ENCODE data around the gene RNF41.
"Not testable (repeated sequence)": the region's sequence is repeated elsewhere in the genome, so short reads cannot be mapped to it uniquely, and the experiment has no call there.

RNF41 gene

GRCh38 chr12:56266693-56267442 is 45.1 kb upstream of the RNF41 start, which contains the start of gene COQ10A:
TSS of gene COQ10A (plus strand) at chr12:56266942. CDS start at chr12:56267119, 177 bp downstream.
- peak within 1 kb of the TSS; percentile 97 for H2BK15ac ChIP-seq (ENCODE audit: low read depth, poor library complexity, severe bottlenecking)
- peak within 1 kb of the TSS; percentile 72 for H3K4me2 ChIP-seq (ENCODE audit: low read length, poor library complexity, severe bottlenecking)
- peaks cover 6% of the 10 kb centered on the region for H3K4me1 ChIP-seq (ENCODE audit: control insufficient read depth, insufficient read depth, low read depth, low read length)
- H2AK5ac ChIP-seq (ENCODE audit: low read length, severe bottlenecking) = no peak within 1 kb of the TSS
- peak within 1 kb of the TSS in 1 of 2 experiments; percentile 42 for H3K4ac ChIP-seq (ENCODE audit: low read depth in 1 of 2, low read length in 2 of 2)
- H3K9ac ChIP-seq (ENCODE audit: low read length) = peak within 1 kb of the TSS; percentile 94
- no peaks in the 10 kb centered on the region for H3K79me1 ChIP-seq (replicated peaks; ENCODE audit: low read length, poor library complexity, severe bottlenecking)
- peak within 1 kb of the TSS; percentile 55 for H3K27ac ChIP-seq (ENCODE audit: low read length, poor library complexity, severe bottlenecking)
- DNase-seq = peak; percentile 93
- H3K18ac ChIP-seq (ENCODE audit: low read depth in 1 of 2, low read length in 2 of 2) = peak within 1 kb of the TSS; percentile 85 to 92
- H3K23ac ChIP-seq (ENCODE audit: low read length in 2 of 2) = no peak within 1 kb of the TSS
- H3K36me3 ChIP-seq (ENCODE audit: control insufficient read depth in 1 of 2, insufficient read depth in 2 of 2, low read depth in 1 of 2, low read length in 2 of 2) = peaks cover 6 to 31% of the 10 kb centered on the region in 2 experiments
- H3K27me3 ChIP-seq (ENCODE audit: control insufficient read depth in 1 of 2, insufficient read depth in 1 of 2, low read length in 2 of 2) = no peaks in the 10 kb centered on the region
- H3K4me3 ChIP-seq (ENCODE audit: insufficient read depth in 1 of 2, low read depth in 1 of 2, low read length in 2 of 2) = peak within 1 kb of the TSS; percentile 78 to 85
- H2BK5ac ChIP-seq (ENCODE audit: low read depth, low read length, poor library complexity, severe bottlenecking) = no peak within 1 kb of the TSS
- H3K14ac ChIP-seq (ENCODE audit: low read length in 2 of 2) = peak within 1 kb of the TSS in 1 of 2 experiments; percentile 50
- H4K8ac ChIP-seq (ENCODE audit: low read length) = peak within 1 kb of the TSS; percentile 83
- peak within 1 kb of the TSS in 1 of 2 experiments; percentile 27 for H2BK12ac ChIP-seq (ENCODE audit: low read length in 2 of 2)
- H2BK120ac ChIP-seq (ENCODE audit: low read depth, low read length) = no peak within 1 kb of the TSS
- H4K91ac ChIP-seq (ENCODE audit: low read length) = peak within 1 kb of the TSS; percentile 88
- peak within 1 kb of the TSS; percentile 87 for H2AFZ ChIP-seq (ENCODE audit: low read depth, low read length)
- H3K9me3 ChIP-seq (ENCODE audit: control insufficient read depth, low read length) = no peaks in the 10 kb centered on the region
- 1% methylated on average over 59 of the region's 68 CpGs for WGBS

GRCh38 chr12:56266068-56266692 is 44.5 kb upstream of the RNF41 start:
- not testable (repeated sequence) for H3K9me3 ChIP-seq (ENCODE audit: control insufficient read depth, low read length); H2BK120ac ChIP-seq (ENCODE audit: low read depth, low read length); DNase-seq; H3K14ac ChIP-seq (ENCODE audit: low read length in 2 of 2); H3K79me1 ChIP-seq (replicated peaks; ENCODE audit: low read length, poor library complexity, severe bottlenecking); H3K4me1 ChIP-seq (ENCODE audit: control insufficient read depth, insufficient read depth, low read depth, low read length); H2BK12ac ChIP-seq (ENCODE audit: low read length in 2 of 2); H3K4ac ChIP-seq (ENCODE audit: low read depth in 1 of 2, low read length in 2 of 2); H3K27me3 ChIP-seq (ENCODE audit: control insufficient read depth in 1 of 2, insufficient read depth in 1 of 2, low read length in 2 of 2); H3K23ac ChIP-seq (ENCODE audit: low read length in 2 of 2); H2BK5ac ChIP-seq (ENCODE audit: low read depth, low read length, poor library complexity, severe bottlenecking); H2AK5ac ChIP-seq (ENCODE audit: low read length, severe bottlenecking)
- H3K36me3 ChIP-seq (ENCODE audit: control insufficient read depth in 1 of 2, insufficient read depth in 2 of 2, low read depth in 1 of 2, low read length in 2 of 2) = peaks cover 6 to 24% of the 10 kb centered on the region in 2 experiments
- H3K18ac ChIP-seq (ENCODE audit: low read depth in 1 of 2, low read length in 2 of 2) = peak overlapping the region in 1 of 2 experiments; percentile 92
- H3K4me3 ChIP-seq (ENCODE audit: insufficient read depth in 1 of 2, low read depth in 1 of 2, low read length in 2 of 2) = peak overlapping the region; percentile 78 to 85
- peak overlapping the region; percentile 87 for H2AFZ ChIP-seq (ENCODE audit: low read depth, low read length)
- H4K8ac ChIP-seq (ENCODE audit: low read length) = peak overlapping the region; percentile 83
- H3K27ac ChIP-seq (ENCODE audit: low read length, poor library complexity, severe bottlenecking) = peak overlapping the region; percentile 55
- peak overlapping the region; percentile 72 for H3K4me2 ChIP-seq (ENCODE audit: low read length, poor library complexity, severe bottlenecking)
- H3K9ac ChIP-seq (ENCODE audit: low read length) = peak overlapping the region; percentile 94
- peak overlapping the region; percentile 39 for H2BK15ac ChIP-seq (ENCODE audit: low read depth, poor library complexity, severe bottlenecking)
- 64% methylated on average over 13 of the region's 16 CpGs for WGBS
- H4K91ac ChIP-seq (ENCODE audit: low read length) = peak overlapping the region; percentile 88

DNA sequence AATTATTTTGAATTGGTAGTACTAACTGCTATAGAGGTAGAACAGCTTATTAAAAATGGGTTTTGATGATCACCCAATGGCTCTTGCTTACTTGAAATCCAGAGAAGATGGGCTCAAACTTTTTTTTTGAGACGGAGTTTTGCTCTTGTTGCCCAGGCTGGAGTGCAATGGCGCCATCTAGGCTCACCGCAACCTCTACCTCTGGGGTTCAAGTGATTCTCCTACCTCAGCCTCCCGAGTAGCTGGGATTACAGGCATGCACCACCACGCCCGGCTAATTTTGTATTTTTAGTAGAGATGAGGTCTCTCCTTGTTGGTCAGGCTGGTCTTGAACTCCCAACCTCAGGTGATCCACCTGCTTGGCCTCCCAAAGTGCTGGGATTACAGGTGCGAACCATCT is 41.2 kb upstream of the RNF41 start:
- not testable (repeated sequence) for H3K18ac ChIP-seq (ENCODE audit: low read depth in 1 of 2, low read length in 2 of 2); H3K4me3 ChIP-seq (ENCODE audit: insufficient read depth in 1 of 2, low read depth in 1 of 2, low read length in 2 of 2); H2BK5ac ChIP-seq (ENCODE audit: low read depth, low read length, poor library complexity, severe bottlenecking); H2BK12ac ChIP-seq (ENCODE audit: low read length in 2 of 2); H2BK120ac ChIP-seq (ENCODE audit: low read depth, low read length); H2AK5ac ChIP-seq (ENCODE audit: low read length, severe bottlenecking); H2BK15ac ChIP-seq (ENCODE audit: low read depth, poor library complexity, severe bottlenecking); H3K14ac ChIP-seq (ENCODE audit: low read length in 2 of 2); DNase-seq; H3K27me3 ChIP-seq (ENCODE audit: control insufficient read depth in 1 of 2, insufficient read depth in 1 of 2, low read length in 2 of 2); H4K91ac ChIP-seq (ENCODE audit: low read length); H3K4ac ChIP-seq (ENCODE audit: low read depth in 1 of 2, low read length in 2 of 2); H3K27ac ChIP-seq (ENCODE audit: low read length, poor library complexity, severe bottlenecking); H3K36me3 ChIP-seq (ENCODE audit: control insufficient read depth in 1 of 2, insufficient read depth in 2 of 2, low read depth in 1 of 2, low read length in 2 of 2); H2AFZ ChIP-seq (ENCODE audit: low read depth, low read length); H4K8ac ChIP-seq (ENCODE audit: low read length); H3K23ac ChIP-seq (ENCODE audit: low read length in 2 of 2); H3K9me3 ChIP-seq (ENCODE audit: control insufficient read depth, low read length); H3K9ac ChIP-seq (ENCODE audit: low read length); H3K4me1 ChIP-seq (ENCODE audit: control insufficient read depth, insufficient read depth, low read depth, low read length); H3K79me1 ChIP-seq (replicated peaks; ENCODE audit: low read length, poor library complexity, severe bottlenecking); H3K4me2 ChIP-seq (ENCODE audit: low read length, poor library complexity, severe bottlenecking)
- 96% methylated on average over 7 of the region's 7 CpGs for WGBS

DNA sequence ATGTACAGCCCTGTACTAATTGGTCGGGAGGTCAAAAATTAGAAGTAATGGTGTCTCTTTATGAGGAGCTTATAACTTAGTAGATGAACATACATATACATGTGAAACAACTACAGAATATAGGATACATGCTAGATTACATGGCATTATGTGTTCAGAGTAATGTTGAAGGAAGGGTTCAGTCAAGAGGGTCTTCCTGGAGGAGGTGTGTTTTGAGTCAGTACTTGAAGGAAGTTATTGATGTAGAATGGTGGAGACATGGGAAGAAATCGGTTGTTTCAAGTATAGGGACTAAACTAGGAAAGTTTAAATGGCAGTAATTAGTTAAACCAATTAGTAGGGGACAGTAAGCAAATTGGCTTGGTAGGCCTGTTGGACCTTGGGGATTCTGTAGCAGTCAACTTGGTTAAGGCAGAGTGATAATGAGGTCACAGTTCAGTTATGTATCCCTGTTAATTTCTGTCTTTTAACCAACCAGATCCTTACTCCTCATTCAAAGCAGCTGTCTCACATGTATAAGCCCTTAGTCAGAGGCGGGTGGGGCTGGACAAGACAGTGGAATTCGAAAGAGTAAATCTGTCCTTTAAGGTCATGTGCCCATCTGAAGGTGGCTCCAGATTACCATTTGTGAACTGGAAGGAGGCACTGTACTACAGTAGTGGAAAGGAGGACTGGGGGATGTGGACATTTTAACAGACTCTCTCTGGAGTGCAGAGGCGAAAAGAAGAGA is 39.9 kb upstream of the RNF41 start:
- H3K79me1 ChIP-seq (replicated peaks; ENCODE audit: low read length, poor library complexity, severe bottlenecking) = no peaks in the 10 kb centered on the region
- H3K23ac ChIP-seq (ENCODE audit: low read length in 2 of 2) = no peak overlapping the region
- H3K9ac ChIP-seq (ENCODE audit: low read length) = no peak overlapping the region
- no peak overlapping the region for H3K4me3 ChIP-seq (ENCODE audit: insufficient read depth in 1 of 2, low read depth in 1 of 2, low read length in 2 of 2)
- H3K14ac ChIP-seq (ENCODE audit: low read length in 2 of 2) = no peak overlapping the region
- DNase-seq = peak; percentile 74
- H2BK120ac ChIP-seq (ENCODE audit: low read depth, low read length) = no peak overlapping the region
- H2BK5ac ChIP-seq (ENCODE audit: low read depth, low read length, poor library complexity, severe bottlenecking) = no peak overlapping the region
- no peak overlapping the region for H2BK12ac ChIP-seq (ENCODE audit: low read length in 2 of 2)
- peaks cover 10% of the 10 kb centered on the region for H3K4me1 ChIP-seq (ENCODE audit: control insufficient read depth, insufficient read depth, low read depth, low read length)
- no peak overlapping the region for H2BK15ac ChIP-seq (ENCODE audit: low read depth, poor library complexity, severe bottlenecking)
- peak overlapping the region; percentile 43 for H3K27ac ChIP-seq (ENCODE audit: low read length, poor library complexity, severe bottlenecking)
- H4K8ac ChIP-seq (ENCODE audit: low read length) = no peak overlapping the region
- H3K36me3 ChIP-seq (ENCODE audit: control insufficient read depth in 1 of 2, insufficient read depth in 2 of 2, low read depth in 1 of 2, low read length in 2 of 2) = peaks cover 0 to 3% of the 10 kb centered on the region in 2 experiments
- no peak overlapping the region for H3K18ac ChIP-seq (ENCODE audit: low read depth in 1 of 2, low read length in 2 of 2)
- H3K9me3 ChIP-seq (ENCODE audit: control insufficient read depth, low read length) = no peaks in the 10 kb centered on the region
- WGBS = 58% methylated on average over 4 of the region's 5 CpGs
- no peaks in the 10 kb centered on the region for H3K27me3 ChIP-seq (ENCODE audit: control insufficient read depth in 1 of 2, insufficient read depth in 1 of 2, low read length in 2 of 2)
- H2AFZ ChIP-seq (ENCODE audit: low read depth, low read length) = no peak overlapping the region
- H4K91ac ChIP-seq (ENCODE audit: low read length) = no peak overlapping the region
- no peak overlapping the region for H3K4ac ChIP-seq (ENCODE audit: low read depth in 1 of 2, low read length in 2 of 2)
- H3K4me2 ChIP-seq (ENCODE audit: low read length, poor library complexity, severe bottlenecking) = no peak overlapping the region
- no peak overlapping the region for H2AK5ac ChIP-seq (ENCODE audit: low read length, severe bottlenecking)
